HFFc6 (cell line): ENCODE measurements around the gene DDX1. TPM values are rescaled to one million over a fixed set of nuclear protein-coding genes. Genes with fewer than 3 reads are reported as not detected.

Source experiments
- DNase-seq: peaks from one replicate; pipeline ENCODE4 v3.0.0-alpha.2; 2018
- H3K27ac Mint-ChIP-seq: 2 replicates; pipeline ENCODE4 v1.8.0; 2020; ENCODE audit warnings: mild to moderate bottlenecking, mixed read lengths
- H3K27me3 Mint-ChIP-seq: 2 replicates; pipeline ENCODE4 v1.8.0; 2021; ENCODE audit warnings: mild to moderate bottlenecking, moderate library complexity, mixed read lengths; ENCODE audit not compliant: insufficient read depth
- H3K36me3 Mint-ChIP-seq: 2 replicates; pipeline ENCODE4 v1.8.0; 2021; ENCODE audit warnings: low read depth, mixed read lengths
- H3K4me1 Mint-ChIP-seq: 2 replicates; pipeline ENCODE4 v1.8.0; 2020; ENCODE audit warnings: low read depth, mixed read lengths
- H3K4me3 Mint-ChIP-seq: 2 replicates; pipeline ENCODE4 v1.8.0; 2020; ENCODE audit warnings: mild to moderate bottlenecking, moderate library complexity, mixed read lengths
- H3K9me3 Mint-ChIP-seq: 2 replicates; pipeline ENCODE4 v1.8.0; 2020; ENCODE audit warnings: mild to moderate bottlenecking, mixed read lengths
- total RNA-seq, 6 experiments: library from RNA; stranded (reverse); fragmentation: NEBNext Ultra II Directional; extraction: Animal tissue kit (Norgen Biotek cat#: 25700); gene quantifications; 2 replicates in 1 of 6; 3 replicates in 5 of 6; pipeline ENCODE4 v1.2.3, GENCODE V29; 2021
- TF ChIP-seq, protein P1 (sequence below): fragments of 200-600 bp; sonication (generic); IDR thresholded peaks from 2 replicates; pipeline ENCODE4 v1.5.0; 2021; ENCODE audit warnings: antibody characterized with exemption, mild to moderate bottlenecking

Gene DDX1
- total RNA-seq, 6 experiments from 2014 or later: 111 to 123 (median 113) TPM

DNA sequence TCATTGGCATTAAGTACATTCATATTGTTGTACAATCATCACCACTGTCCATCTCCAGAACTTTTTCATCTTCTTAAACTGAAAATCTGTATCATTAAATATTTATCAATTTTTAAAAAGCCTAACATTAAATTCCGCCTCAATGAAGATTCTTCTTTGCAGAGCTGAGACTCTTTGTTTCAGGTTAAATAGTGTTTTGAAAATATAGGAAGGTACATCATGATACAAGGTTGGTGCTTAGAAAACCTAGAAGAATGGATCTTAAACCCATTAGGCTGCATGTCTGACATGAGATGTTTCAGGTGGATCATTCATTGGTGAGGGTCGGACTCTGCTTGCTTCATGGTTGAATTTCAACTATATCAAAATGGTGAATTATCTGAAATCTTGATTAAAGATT lies 30.5 kb downstream of the DDX1 start:
- Mint-ChIP-seq H3K36me3 (peaks cover 34% of the 10 kb centered on the region), H3K4me1 (no peaks in the 10 kb centered on the region), H3K27me3 (no peaks in the 10 kb centered on the region), H3K9me3 (no peaks in the 10 kb centered on the region), H3K27ac (no peak overlapping the region), H3K4me3 (no peak overlapping the region)
- no peak for DNase-seq
- TF ChIP-seq, protein P1, sequence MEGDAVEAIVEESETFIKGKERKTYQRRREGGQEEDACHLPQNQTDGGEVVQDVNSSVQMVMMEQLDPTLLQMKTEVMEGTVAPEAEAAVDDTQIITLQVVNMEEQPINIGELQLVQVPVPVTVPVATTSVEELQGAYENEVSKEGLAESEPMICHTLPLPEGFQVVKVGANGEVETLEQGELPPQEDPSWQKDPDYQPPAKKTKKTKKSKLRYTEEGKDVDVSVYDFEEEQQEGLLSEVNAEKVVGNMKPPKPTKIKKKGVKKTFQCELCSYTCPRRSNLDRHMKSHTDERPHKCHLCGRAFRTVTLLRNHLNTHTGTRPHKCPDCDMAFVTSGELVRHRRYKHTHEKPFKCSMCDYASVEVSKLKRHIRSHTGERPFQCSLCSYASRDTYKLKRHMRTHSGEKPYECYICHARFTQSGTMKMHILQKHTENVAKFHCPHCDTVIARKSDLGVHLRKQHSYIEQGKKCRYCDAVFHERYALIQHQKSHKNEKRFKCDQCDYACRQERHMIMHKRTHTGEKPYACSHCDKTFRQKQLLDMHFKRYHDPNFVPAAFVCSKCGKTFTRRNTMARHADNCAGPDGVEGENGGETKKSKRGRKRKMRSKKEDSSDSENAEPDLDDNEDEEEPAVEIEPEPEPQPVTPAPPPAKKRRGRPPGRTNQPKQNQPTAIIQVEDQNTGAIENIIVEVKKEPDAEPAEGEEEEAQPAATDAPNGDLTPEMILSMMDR: no peak

DNA sequence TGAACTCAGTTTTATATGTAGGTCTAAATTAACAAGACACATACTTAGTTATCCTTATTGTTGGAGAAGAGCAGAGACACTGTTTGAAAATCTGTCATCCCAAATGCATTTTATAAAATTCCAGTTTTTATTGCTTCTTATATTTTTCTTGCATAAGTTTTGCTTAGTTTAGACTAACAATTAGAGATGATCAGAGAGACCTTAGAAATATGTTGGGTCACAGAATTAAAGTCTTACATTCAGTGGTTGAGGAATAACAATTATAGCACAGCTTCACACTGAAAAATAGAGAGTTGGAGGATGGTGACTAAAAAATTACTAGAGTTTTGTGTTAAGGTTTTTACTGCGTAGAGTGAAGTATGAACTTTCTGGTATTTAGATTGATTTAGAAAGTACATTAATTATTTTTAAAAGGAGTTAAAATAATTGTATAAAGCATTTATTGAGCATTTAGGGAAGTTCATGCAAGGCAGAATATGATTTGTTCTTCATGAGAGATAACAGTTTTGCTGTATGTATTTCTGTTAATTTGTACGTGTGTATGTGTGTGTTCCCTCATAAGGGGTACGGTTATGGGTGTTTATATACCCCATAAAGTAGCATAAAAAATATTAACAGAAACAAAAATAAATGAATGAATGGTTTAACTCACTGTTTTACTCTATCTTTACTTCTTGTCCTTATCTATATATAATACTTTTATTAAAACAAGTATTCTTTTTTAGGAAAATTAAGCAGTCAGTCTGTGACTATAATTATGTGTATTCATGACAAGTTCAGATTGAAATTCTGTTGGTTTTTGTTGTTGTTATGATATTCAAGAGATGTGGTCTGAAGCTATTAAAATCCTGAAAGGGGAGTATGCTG lies 31.2 kb downstream of the DDX1 start:
- H3K9me3 Mint-ChIP-seq: no peaks in the 10 kb centered on the region
- DNase-seq: no peak
- H3K27ac Mint-ChIP-seq: no peak overlapping the region
- no peaks in the 10 kb centered on the region for H3K27me3 Mint-ChIP-seq
- TF ChIP-seq, protein P1: no peak
- H3K4me3 Mint-ChIP-seq: no peak overlapping the region
- no peaks in the 10 kb centered on the region for H3K4me1 Mint-ChIP-seq
- peaks cover 34% of the 10 kb centered on the region for H3K36me3 Mint-ChIP-seq

DNA sequence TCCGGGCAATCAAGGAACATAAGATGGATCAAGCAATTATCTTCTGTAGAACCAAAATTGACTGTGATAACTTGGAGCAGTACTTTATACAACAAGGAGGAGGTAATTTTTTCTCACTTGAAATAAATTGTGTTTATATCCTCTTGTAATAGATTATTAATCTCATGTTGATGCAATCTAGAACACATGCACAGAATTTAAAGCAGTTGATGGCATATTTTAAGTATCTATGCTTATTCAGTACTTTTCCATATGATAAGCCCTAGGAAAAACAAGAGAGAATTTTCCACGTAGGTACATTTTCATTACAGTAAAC lies 31.8 kb downstream of the DDX1 start:
- TF ChIP-seq, protein P1: no peak
- no peak for DNase-seq
- H3K27ac Mint-ChIP-seq: no peak overlapping the region
- H3K4me1 Mint-ChIP-seq: no peaks in the 10 kb centered on the region
- no peak overlapping the region for H3K4me3 Mint-ChIP-seq
- peaks cover 34% of the 10 kb centered on the region for H3K36me3 Mint-ChIP-seq
- no peaks in the 10 kb centered on the region for H3K9me3 Mint-ChIP-seq
- no peaks in the 10 kb centered on the region for H3K27me3 Mint-ChIP-seq

DNA sequence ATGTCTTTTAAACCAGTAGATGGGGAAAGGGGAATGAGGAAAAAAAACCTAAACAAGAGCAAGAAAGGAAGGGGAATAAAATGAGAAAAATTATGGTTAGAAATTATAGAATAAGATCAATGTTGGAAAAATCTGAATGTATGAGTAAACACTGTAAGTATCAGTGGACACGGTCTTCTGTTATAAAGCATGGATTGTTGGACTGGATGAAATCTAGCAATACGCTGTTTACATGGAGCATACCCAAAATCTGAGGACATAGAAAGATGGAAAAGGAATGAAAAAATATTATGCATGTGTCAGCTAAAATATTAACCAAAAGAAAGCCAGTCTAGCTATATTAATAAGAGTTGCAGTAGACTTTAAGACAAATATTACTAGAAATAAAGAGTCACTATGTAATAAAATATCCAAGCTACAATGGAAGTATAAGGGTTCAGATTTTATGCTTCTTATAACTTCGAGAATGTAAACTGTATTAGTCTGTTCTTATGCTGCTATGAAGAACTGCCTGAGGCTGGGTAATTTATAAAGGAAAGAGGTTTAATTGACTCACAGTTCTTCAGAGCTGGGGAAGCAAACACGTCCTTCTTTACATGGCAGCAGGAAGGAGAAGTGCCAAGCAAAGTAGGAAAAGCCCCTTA lies 32.4 kb downstream of the DDX1 start:
- H3K36me3 Mint-ChIP-seq: peaks cover 34% of the 10 kb centered on the region
- TF ChIP-seq, protein P1: no peak
- H3K4me3 Mint-ChIP-seq: no peak overlapping the region
- no peaks in the 10 kb centered on the region for H3K4me1 Mint-ChIP-seq
- no peak overlapping the region for H3K27ac Mint-ChIP-seq
- DNase-seq: no peak
- H3K9me3 Mint-ChIP-seq: no peaks in the 10 kb centered on the region
- H3K27me3 Mint-ChIP-seq: no peaks in the 10 kb centered on the region

DNA sequence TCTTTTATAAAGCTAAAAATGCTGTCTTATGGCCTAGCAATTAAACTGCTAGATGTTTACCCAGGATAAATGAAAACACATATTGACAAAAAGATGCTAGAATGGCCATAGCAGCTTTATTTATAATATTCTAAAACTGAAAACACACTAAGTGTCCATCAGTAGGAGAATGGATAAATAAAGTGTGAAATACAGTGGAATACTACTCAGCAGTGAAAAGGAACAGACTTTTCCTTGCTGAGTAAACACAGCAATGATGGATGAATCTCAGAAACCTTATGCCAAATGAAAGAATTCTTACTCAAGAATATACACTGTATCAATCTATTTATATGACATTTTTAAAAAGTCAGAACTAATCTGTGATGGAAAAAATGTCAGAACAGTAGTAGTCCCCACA lies 33.2 kb downstream of the DDX1 start:
- DNase-seq: no peak
- peaks cover 41% of the 10 kb centered on the region for H3K36me3 Mint-ChIP-seq
- H3K4me1 Mint-ChIP-seq: no peaks in the 10 kb centered on the region
- H3K4me3 Mint-ChIP-seq: no peak overlapping the region
- no peaks in the 10 kb centered on the region for H3K27me3 Mint-ChIP-seq
- no peaks in the 10 kb centered on the region for H3K9me3 Mint-ChIP-seq
- H3K27ac Mint-ChIP-seq: no peak overlapping the region
- TF ChIP-seq, protein P1: no peak
